HuH-7 (cell line): ENCODE results near the gene ZNF682.
"Not testable (repeated sequence)": the region's sequence is repeated elsewhere in the genome, so short reads cannot be mapped to it uniquely, and the experiment has no call there.

Experiments used
- DNase-seq: peaks from one replicate; pipeline ENCODE4 v3.0.0; 2011; ENCODE audit warnings: low spot score

ZNF682 gene

GRCh38 chr19:20039203-20039723, at the start of gene ZNF682:
ZNF682 (minus strand) TSS chr19:20039505; CDS start chr19:20039345, 160 bp downstream.
- DNase-seq: peak; percentile 85

GRCh38 chr19:20082876-20083275, 43.6 kb upstream of the ZNF682 start:
- not testable (repeated sequence) for DNase-seq

- DNase-seq: not testable (repeated sequence)
Measured at GRCh38 chr19:20082232-20082833, 43.0 kb upstream of the ZNF682 start.

GRCh38 chr19:20080656-20081055, 41.4 kb upstream of the ZNF682 start:
- no peak for DNase-seq

GRCh38 chr19:20079476-20079875, 40.2 kb upstream of the ZNF682 start:
- no peak for DNase-seq

GRCh38 chr19:20078581-20079031, 39.3 kb upstream of the ZNF682 start:
- DNase-seq: no peak

- DNase-seq: no peak
Measured at GRCh38 chr19:20077791-20078463, 38.6 kb upstream of the ZNF682 start, which contains the start of gene ZNF90. ZNF90 (plus strand) TSS chr19:20078000; CDS start chr19:20078133, 133 bp downstream.

GRCh38 chr19:20072936-20073335, 33.6 kb upstream of the ZNF682 start:
- DNase-seq: no peak

- DNase-seq: no peak
Measured at GRCh38 chr19:20070691-20071090, 31.4 kb upstream of the ZNF682 start.

GRCh38 chr19:20068559-20068958, 29.3 kb upstream of the ZNF682 start:
- not testable (repeated sequence) for DNase-seq

GRCh38 chr19:20067943-20068342, 28.6 kb upstream of the ZNF682 start:
- no peak for DNase-seq

GRCh38 chr19:20066861-20067260, 27.6 kb upstream of the ZNF682 start:
- no peak for DNase-seq

GRCh38 chr19:20060282-20060681, 21.0 kb upstream of the ZNF682 start:
- DNase-seq: no peak

- not testable (repeated sequence) for DNase-seq
Measured at GRCh38 chr19:20058738-20059137, 19.4 kb upstream of the ZNF682 start.

- DNase-seq: peak; percentile 70
Measured at GRCh38 chr19:20051841-20052768, 12.8 kb upstream of the ZNF682 start.

- not testable (repeated sequence) for DNase-seq
Measured at GRCh38 chr19:20045742-20046141, 6.4 kb upstream of the ZNF682 start.

GRCh38 chr19:20044663-20045062, 5.4 kb upstream of the ZNF682 start:
- no peak for DNase-seq

GRCh38 chr19:20038358-20039202, 725 bp downstream of the ZNF682 start:
- no peak for DNase-seq

GRCh38 chr19:20035935-20036334, 3.4 kb downstream of the ZNF682 start:
- no peak for DNase-seq

- no peak for DNase-seq
Measured at GRCh38 chr19:20028611-20029010, 10.7 kb downstream of the ZNF682 start.

- DNase-seq: no peak
Measured at GRCh38 chr19:20005741-20006140, 33.6 kb downstream of the ZNF682 start.
